HG03280 (cell line): ENCODE results near the gene RPS19BP1.

Source experiments
- ATAC-seq: cut with Tn5 transposase; IDR thresholded peaks from one replicate; pipeline ENCODE4 v1.9.1; 2021; ENCODE audit warnings: mild to moderate bottlenecking, moderate library complexity; ENCODE audit not compliant: unreplicated experiment

Gene RPS19BP1

GRCh38 chr22:39490966-39491680 lies 41.4 kb downstream of the RPS19BP1 start:
- no peak for ATAC-seq

- peak; percentile 82 for ATAC-seq
Measured at GRCh38 chr22:39490135-39490798, 42.3 kb downstream of the RPS19BP1 start.

- ATAC-seq = no peak
Measured at GRCh38 chr22:39489094-39490068, 43.2 kb downstream of the RPS19BP1 start.

DNA sequence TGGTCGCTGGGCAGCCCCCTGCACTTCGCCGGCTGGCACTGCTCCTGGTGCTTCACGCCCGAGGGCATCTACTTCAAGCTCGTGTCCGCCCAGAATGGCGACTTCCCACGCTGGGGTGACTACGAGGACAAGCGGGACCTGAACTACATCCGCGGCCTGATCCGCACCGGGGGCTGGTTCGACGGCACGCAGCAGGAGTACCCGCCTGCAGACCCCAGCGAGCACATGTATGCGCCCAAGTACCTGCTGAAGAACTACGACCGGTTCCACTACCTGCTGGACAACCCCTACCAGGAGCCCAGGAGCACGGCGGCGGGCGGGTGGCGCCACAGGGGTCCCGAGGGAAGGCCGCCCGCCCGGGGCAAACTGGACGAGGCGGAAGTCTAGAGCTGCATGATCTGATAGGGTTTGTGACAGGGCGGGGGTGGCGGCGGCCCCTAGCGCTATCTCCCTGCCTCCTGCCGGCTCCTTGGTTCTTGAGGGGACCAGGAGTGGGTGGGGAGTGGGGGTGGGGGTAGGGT lies 43.9 kb downstream of the RPS19BP1 start:
- ATAC-seq = no peak

GRCh38 chr22:39487826-39488520 lies 44.6 kb downstream of the RPS19BP1 start:
- ATAC-seq = no peak

DNA sequence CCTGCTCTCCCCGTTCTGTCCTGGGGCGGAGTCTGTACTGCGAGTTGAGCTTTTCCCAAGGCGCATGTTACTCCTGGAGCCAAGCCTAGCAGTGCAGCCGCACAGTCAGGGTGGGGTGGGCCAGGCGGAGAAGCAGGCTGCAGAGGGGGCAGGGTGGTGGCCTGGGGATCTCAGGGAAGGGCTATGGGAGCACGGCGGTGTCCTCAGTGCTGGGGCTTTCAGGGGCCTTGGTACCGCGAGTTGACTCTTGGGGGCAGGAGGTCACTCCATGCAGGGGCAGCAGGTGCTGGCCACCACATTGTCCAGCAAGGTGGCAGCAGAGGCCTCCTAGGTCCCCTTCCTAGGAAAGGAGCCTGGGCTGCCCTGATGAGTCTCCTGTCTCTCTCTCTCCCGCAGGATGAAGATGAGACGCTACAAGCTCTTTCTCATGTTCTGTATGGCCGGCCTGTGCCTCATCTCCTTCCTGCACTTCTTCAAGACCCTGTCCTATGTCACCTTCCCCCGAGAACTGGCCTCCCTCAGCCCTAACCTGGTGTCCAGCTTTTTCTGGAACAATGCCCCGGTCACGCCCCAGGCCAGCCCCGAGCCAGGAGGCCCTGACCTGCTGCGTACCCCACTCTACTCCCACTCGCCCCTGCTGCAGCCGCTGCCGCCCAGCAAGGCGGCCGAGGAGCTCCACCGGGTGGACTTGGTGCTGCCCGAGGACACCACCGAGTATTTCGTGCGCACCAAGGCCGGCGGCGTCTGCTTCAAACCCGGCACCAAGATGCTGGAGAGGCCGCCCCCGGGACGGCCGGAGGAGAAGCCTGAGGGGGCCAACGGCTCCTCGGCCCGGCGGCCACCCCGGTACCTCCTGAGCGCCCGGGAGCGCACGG lies 45.4 kb downstream of the RPS19BP1 start:
- no peak for ATAC-seq

DNA sequence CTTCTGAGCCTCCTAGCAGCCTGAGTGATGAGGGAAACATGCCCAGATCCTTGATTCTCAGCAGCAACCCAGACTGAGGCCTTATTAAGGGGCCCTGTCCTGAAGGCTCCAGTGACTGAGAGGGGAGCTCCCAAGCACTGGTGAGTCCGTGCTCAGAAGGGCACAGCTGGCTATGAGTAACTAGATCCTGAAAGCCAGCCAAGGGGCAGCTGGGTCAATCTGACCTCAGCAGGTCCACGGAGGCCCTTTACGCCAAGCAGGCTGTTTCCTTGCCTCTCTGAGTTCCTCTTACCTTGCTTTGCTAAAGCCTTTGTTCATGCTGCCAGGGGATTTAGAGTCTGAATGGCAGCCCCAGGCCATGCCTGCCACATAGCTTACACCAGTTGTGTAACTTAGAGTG lies 49.8 kb downstream of the RPS19BP1 start:
- no peak for ATAC-seq

DNA sequence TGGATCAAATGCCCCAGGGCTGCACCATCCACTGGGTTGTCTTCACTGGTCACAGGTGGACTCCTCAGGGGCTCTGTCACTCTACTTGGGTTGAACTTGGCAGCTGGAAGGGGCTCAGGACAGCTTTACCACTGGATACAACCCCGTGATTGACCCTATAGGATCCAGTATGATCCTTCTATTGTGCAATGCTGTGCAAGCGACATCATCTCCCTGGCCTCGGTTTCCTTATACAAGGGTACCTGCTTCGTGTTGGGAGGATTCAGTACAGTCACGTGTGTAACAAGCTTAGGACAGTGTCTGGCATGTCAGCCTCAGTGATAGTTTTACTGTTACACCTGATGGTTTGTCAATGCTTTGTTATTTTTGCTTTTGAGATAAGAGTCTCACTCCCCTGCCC lies 51.0 kb downstream of the RPS19BP1 start:
- ATAC-seq = no peak

- no peak for ATAC-seq
Measured at GRCh38 chr22:39481054-39481453, 51.5 kb downstream of the RPS19BP1 start.

DNA sequence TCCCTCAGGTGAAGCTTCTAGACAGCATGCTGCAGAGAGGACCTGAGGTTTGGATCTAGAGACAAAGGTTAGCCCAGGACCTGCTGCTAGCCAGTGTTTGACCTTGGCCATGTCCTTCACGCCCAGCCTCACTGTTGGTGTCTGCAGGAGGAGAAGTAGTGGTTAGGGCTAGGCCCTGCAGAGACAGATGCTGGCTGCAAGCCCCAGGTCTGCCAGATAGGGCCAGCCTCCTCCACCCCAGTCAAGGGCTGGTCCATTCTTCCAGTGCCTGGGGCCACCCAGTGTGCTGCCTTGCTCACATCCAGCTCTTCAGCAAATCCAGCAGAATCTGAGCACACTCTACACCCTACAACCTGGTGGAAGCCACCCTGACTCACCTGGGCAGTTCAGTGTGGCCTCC lies 52.0 kb downstream of the RPS19BP1 start:
- ATAC-seq = no peak

- ATAC-seq = no peak
Measured at GRCh38 chr22:39479254-39479653, 53.3 kb downstream of the RPS19BP1 start.
